ENCODE results near the gene MAIP1.
A peak's percentile ranks its signal among the peaks of the same experiment; 100 is the strongest.

The MAIP1 gene

GRCh38 chr2:199966405-199966804 lies 11.0 kb downstream of the MAIP1 start:
- no peak for DNase-seq (ENCODE audit: low spot score)
- in situ Hi-C loops (cut with MboI; ENCODE audit: low pct_unique_long_range_greater_than_20kb, low sequenced_read_pairs, unreplicated experiment), result no loop called here
- TF ChIP-seq CTCF (IDR thresholded peaks at IDR 0.05; ENCODE audit: extremely low read depth, insufficient read depth, missing control alignments), result no peak

DNA sequence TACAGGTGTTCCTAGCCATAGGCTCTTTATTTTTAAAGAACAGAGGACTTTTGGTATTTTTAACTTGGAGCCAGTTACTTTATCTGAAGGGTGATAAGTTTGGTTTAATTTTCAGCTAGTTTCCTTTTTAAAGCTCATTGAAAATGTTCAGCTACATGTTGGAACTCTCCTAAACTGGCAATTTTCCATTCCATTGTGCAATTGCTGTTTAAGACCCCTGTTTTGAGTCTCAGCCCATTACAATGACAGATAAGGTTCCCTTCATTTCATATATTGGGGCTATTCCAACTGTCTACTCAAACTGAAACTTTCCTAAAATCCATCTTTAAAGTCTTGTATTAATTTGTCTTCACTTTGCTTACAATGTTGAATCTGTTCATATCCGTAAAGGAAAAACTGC lies 11.6 kb downstream of the MAIP1 start:
- DNase-seq (ENCODE audit: low spot score), result no peak
- no peak for TF ChIP-seq CTCF (IDR thresholded peaks at IDR 0.05; ENCODE audit: extremely low read depth, insufficient read depth, missing control alignments)
- in situ Hi-C loops (cut with MboI; ENCODE audit: low pct_unique_long_range_greater_than_20kb, low sequenced_read_pairs, unreplicated experiment), result no loop called here

DNA sequence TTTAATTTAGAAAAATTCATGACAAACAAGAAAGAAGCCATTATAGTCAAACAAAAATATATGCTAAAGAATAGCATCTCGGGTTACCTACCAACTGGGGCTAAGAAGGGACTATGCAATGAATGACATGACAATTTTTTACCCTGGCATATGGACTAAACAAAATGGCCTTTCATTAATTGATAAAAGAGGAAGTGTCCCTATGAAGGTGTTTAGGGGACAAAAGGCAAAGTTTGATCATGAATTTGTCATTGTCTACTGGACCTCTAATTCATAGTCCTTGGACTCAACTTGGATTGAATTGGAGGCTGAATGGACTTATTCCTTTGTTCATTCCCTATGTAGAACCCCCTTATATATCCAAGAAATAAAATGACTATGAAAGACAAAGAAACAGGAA lies 12.7 kb downstream of the MAIP1 start:
- in situ Hi-C loops (cut with MboI; ENCODE audit: low pct_unique_long_range_greater_than_20kb, low sequenced_read_pairs, unreplicated experiment), result no loop called here
- TF ChIP-seq CTCF (IDR thresholded peaks at IDR 0.05; ENCODE audit: extremely low read depth, insufficient read depth, missing control alignments), result no peak
- DNase-seq (ENCODE audit: low spot score), result no peak

- in situ Hi-C loops (cut with MboI; ENCODE audit: low pct_unique_long_range_greater_than_20kb, low sequenced_read_pairs, unreplicated experiment), result no loop called here
These were observed 16.8 kb downstream of the MAIP1 start for GRCh38 chr2:199972088-199972626.

DNA sequence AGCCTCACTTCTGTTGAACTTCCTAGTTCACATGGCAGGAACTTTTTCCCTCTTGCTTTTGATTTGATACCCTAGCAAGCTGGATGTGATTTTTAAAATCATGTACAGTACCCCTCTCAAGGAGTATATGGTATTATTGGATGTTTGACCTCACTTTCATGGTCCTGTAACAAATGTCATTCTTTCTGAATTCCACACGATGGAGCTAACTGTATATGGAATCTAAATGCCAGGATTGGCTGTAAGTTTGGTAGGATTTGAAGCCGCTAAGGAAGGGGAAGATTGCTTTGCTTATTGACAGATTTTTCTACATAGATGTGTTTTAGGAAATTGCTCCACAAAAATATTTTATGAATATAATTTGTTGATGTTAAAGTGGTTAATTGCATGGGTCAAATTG lies 18.3 kb downstream of the MAIP1 start:
- in situ Hi-C loops (cut with MboI; ENCODE audit: low pct_unique_long_range_greater_than_20kb, low sequenced_read_pairs, unreplicated experiment), result no loop called here
- DNase-seq (ENCODE audit: low spot score), result no peak
- TF ChIP-seq CTCF (IDR thresholded peaks at IDR 0.05; ENCODE audit: extremely low read depth, insufficient read depth, missing control alignments), result peak; percentile 45

More at GRCh38 chr2:199972088-199972626, 16.8 kb downstream of the MAIP1 start:
- no peak for TF ChIP-seq CTCF (IDR thresholded peaks at IDR 0.05; ENCODE audit: extremely low read depth, insufficient read depth, missing control alignments)
- DNase-seq (ENCODE audit: low spot score), result no peak

- in situ Hi-C loops (cut with MboI; ENCODE audit: low pct_unique_long_range_greater_than_20kb, low sequenced_read_pairs, unreplicated experiment), result loop anchor here (5.0 kb wide), 1 partner anchor 512 kb away; no protein-coding TSS in a partner anchor
- no peak for TF ChIP-seq CTCF (IDR thresholded peaks at IDR 0.05; ENCODE audit: extremely low read depth, insufficient read depth, missing control alignments)
- no peak for DNase-seq (ENCODE audit: low spot score)
These were observed 20.0 kb downstream of the MAIP1 start for GRCh38 chr2:199975273-199975895.
